ENCODE results near the gene FLVCR1. TPM values are rescaled to one million over a fixed set of nuclear protein-coding genes. Genes with fewer than 3 reads are reported as not detected.
"Not testable (repeated sequence)": the region's sequence is repeated elsewhere in the genome, so short reads cannot be mapped to it uniquely, and the experiment has no call there.

The FLVCR1 gene
- total RNA-seq, 2 experiments from 2014 or later, result 16.5 to 22.4 TPM

DNA sequence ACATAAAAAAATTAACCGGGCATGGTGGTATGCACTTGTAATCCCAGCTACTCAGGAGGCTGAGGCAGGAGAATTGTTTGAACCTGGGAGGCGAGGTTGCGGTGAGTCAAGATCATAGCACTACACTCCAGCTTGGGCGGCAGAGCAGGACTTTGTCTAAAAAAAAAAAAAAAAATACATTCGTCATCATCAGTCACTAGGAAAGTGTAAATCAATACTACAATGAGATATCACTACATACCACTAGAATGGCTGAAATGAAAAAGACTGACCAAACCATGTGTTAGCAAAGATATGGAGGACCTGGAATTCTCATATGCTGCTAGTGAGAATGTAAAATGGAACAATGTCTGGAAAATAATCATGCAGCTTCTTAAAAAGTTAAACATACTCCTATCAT lies 19.9 kb upstream of the FLVCR1 start:
- CTCF ChIA-PET (ENCODE audit: unreplicated experiment), result no interaction called here
- H3K9me2 ChIP-seq (ENCODE audit: insufficient read depth, low read length), result no peaks in the 10 kb centered on the region
- no peaks in the 10 kb centered on the region for H3K79me2 ChIP-seq (ENCODE audit: insufficient read depth, low read depth, low read length)
- peaks cover 6% of the 10 kb centered on the region for H3K4me1 ChIP-seq (ENCODE audit: insufficient read depth, low read length, poor library complexity, severe bottlenecking)
- no peak overlapping the region for H3K4me2 ChIP-seq (ENCODE audit: low read length)
- no peaks in the 10 kb centered on the region for H3K36me3 ChIP-seq (ENCODE audit: insufficient read depth, low read length)
- no peak overlapping the region for H3K27ac ChIP-seq (ENCODE audit: low read depth, low read length, poor library complexity, severe bottlenecking)
- H4K20me1 ChIP-seq (ENCODE audit: insufficient read depth, low read length), result no peaks in the 10 kb centered on the region
- no peak for DNase-seq (ENCODE audit: low spot score)
- POLR2A ChIA-PET, result interaction anchor here (0.6 to 0.7 kb wide), 3 partner anchors 22 to 338 kb away, joined by 3 read pairs; no protein-coding TSS in a partner anchor
- no TSS peak for BruUV-seq (replicated peaks)
- H3K9me3 ChIP-seq (ENCODE audit: low read length), result no peaks in the 10 kb centered on the region
- no peak overlapping the region for H2AFZ ChIP-seq (ENCODE audit: low read length)
- TF ChIP-seq, protein P1, sequence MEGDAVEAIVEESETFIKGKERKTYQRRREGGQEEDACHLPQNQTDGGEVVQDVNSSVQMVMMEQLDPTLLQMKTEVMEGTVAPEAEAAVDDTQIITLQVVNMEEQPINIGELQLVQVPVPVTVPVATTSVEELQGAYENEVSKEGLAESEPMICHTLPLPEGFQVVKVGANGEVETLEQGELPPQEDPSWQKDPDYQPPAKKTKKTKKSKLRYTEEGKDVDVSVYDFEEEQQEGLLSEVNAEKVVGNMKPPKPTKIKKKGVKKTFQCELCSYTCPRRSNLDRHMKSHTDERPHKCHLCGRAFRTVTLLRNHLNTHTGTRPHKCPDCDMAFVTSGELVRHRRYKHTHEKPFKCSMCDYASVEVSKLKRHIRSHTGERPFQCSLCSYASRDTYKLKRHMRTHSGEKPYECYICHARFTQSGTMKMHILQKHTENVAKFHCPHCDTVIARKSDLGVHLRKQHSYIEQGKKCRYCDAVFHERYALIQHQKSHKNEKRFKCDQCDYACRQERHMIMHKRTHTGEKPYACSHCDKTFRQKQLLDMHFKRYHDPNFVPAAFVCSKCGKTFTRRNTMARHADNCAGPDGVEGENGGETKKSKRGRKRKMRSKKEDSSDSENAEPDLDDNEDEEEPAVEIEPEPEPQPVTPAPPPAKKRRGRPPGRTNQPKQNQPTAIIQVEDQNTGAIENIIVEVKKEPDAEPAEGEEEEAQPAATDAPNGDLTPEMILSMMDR (conservative IDR thresholded peaks at IDR 0.05; ENCODE audit: low read length), result no peak
- no peak for TF ChIP-seq EZH2phosphoT487 (IDR thresholded peaks at IDR 0.05; ENCODE audit: borderline replicate concordance, low read depth, low read length)
- no peak overlapping the region for H3K4me3 ChIP-seq (ENCODE audit: low read depth, low read length, poor library complexity, severe bottlenecking)
- intact Hi-C loops (cut with micrococcal nuclease; ENCODE audit: unreplicated experiment), result no loop called here

GRCh38 chr1:212844521-212844920 lies 13.6 kb upstream of the FLVCR1 start:
- H3K4me1 ChIP-seq (ENCODE audit: insufficient read depth, low read length, poor library complexity, severe bottlenecking); BruUV-seq (replicated peaks); CTCF ChIA-PET (ENCODE audit: unreplicated experiment); DNase-seq (ENCODE audit: low spot score); H2AFZ ChIP-seq (ENCODE audit: low read length); H3K79me2 ChIP-seq (ENCODE audit: insufficient read depth, low read depth, low read length); H3K4me2 ChIP-seq (ENCODE audit: low read length); H3K4me3 ChIP-seq (ENCODE audit: low read depth, low read length, poor library complexity, severe bottlenecking); intact Hi-C loops (cut with micrococcal nuclease; ENCODE audit: unreplicated experiment); H3K27ac ChIP-seq (ENCODE audit: low read depth, low read length, poor library complexity, severe bottlenecking); H4K20me1 ChIP-seq (ENCODE audit: insufficient read depth, low read length); POLR2A ChIA-PET; H3K9me2 ChIP-seq (ENCODE audit: insufficient read depth, low read length); H3K36me3 ChIP-seq (ENCODE audit: insufficient read depth, low read length); H3K9me3 ChIP-seq (ENCODE audit: low read length): not testable (repeated sequence)

DNA sequence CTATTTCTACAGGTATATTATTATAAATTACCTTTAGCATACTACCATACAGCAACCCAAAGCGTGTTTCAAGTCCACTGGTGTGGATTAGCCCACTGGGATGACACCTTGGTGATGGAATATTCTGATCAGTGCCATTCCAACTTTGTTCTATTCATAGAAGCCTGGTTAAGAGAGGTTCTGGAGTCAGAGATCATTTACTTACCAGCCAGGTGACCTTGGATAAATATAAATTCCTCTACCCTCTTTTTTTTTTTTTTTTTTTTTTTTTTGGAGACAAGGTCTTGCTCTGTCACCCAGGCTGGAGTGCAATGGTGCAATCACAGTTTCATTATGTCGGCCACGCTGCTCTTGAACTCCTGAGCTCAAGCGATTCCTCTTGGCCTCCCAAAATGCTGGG lies 10.5 kb upstream of the FLVCR1 start, which contains the start of gene SPATA45:
SPATA45 (minus strand) TSS at position 101 of the 400 bp plus-strand sequence. CDS start 11,500 bp downstream, outside the sequence.
- Histone ChIP-seq H3K4me1 (ENCODE audit: insufficient read depth, low read length, poor library complexity, severe bottlenecking) (no peaks in the 10 kb centered on the region), H2AFZ (ENCODE audit: low read length) (no peak within 1 kb of the TSS), H3K9me3 (ENCODE audit: low read length) (no peaks in the 10 kb centered on the region), H3K4me3 (ENCODE audit: low read depth, low read length, poor library complexity, severe bottlenecking) (no peak within 1 kb of the TSS), H3K9me2 (ENCODE audit: insufficient read depth, low read length) (no peaks in the 10 kb centered on the region), H3K4me2 (ENCODE audit: low read length) (no peak within 1 kb of the TSS), H3K79me2 (ENCODE audit: insufficient read depth, low read depth, low read length) (no peaks in the 10 kb centered on the region), H3K36me3 (ENCODE audit: insufficient read depth, low read length) (peaks cover 1% of the 10 kb centered on the region; the same call in 1 of the 2 replicates), H4K20me1 (ENCODE audit: insufficient read depth, low read length) (no peaks in the 10 kb centered on the region), H3K27ac (ENCODE audit: low read depth, low read length, poor library complexity, severe bottlenecking) (no peak within 1 kb of the TSS)
- ChIA-PET POLR2A (interaction anchor here (0.6 to 1.2 kb wide), 2 partner anchors 10 to 84 kb away, joined by 3 to 8 read pairs; partner anchors contain the start of gene FLVCR1), CTCF (ENCODE audit: unreplicated experiment) (no interaction called here)
- intact Hi-C loops (cut with micrococcal nuclease; ENCODE audit: unreplicated experiment), result no loop called here
- BruUV-seq (replicated peaks), result no TSS peak
- TF ChIP-seq, protein P1 (conservative IDR thresholded peaks at IDR 0.05; ENCODE audit: low read length), result no peak
- no peak for TF ChIP-seq EZH2phosphoT487 (IDR thresholded peaks at IDR 0.05; ENCODE audit: borderline replicate concordance, low read depth, low read length)
- no peak for DNase-seq (ENCODE audit: low spot score)
